IMR-90 (cell line): Measurements from ENCODE around the gene NLRC3.

Source experiments
- CHD1 ChIP-seq: IDR thresholded peaks from 2 replicates; pipeline ENCODE4 v1.6.1; 2012; ENCODE audit warnings: low read depth, low read length, improper control_type of control experiment
- MAFK ChIP-seq: IDR thresholded peaks from 2 replicates; pipeline ENCODE4 v1.6.1; 2012; ENCODE audit warnings: low read depth, low read length, improper control_type of control experiment
- NFE2L2 ChIP-seq: fragments of 150-350 bp; IDR thresholded peaks from 2 replicates; pipeline ENCODE4 v1.6.1; 2016; ENCODE audit warnings: low read depth, mild to moderate bottlenecking, low read length
- POLR2A ChIP-seq: IDR thresholded peaks from 2 replicates; pipeline ENCODE4 v1.6.1; 2012; ENCODE audit warnings: mild to moderate bottlenecking, low read depth, low read length
- USF2 ChIP-seq: fragments of 150-350 bp; IDR thresholded peaks from 2 replicates; pipeline ENCODE4 v1.6.1; 2017; ENCODE audit warnings: mild to moderate bottlenecking, antibody characterized with exemption, low read length, low read depth
- TF ChIP-seq, protein P1 (sequence below): conservative IDR thresholded peaks from 2 replicates; pipeline ENCODE4 v1.5.1; 2012; ENCODE audit warnings: mild to moderate bottlenecking, low read depth, low read length, improper control_type of control experiment

- TF ChIP-seq, protein P1, sequence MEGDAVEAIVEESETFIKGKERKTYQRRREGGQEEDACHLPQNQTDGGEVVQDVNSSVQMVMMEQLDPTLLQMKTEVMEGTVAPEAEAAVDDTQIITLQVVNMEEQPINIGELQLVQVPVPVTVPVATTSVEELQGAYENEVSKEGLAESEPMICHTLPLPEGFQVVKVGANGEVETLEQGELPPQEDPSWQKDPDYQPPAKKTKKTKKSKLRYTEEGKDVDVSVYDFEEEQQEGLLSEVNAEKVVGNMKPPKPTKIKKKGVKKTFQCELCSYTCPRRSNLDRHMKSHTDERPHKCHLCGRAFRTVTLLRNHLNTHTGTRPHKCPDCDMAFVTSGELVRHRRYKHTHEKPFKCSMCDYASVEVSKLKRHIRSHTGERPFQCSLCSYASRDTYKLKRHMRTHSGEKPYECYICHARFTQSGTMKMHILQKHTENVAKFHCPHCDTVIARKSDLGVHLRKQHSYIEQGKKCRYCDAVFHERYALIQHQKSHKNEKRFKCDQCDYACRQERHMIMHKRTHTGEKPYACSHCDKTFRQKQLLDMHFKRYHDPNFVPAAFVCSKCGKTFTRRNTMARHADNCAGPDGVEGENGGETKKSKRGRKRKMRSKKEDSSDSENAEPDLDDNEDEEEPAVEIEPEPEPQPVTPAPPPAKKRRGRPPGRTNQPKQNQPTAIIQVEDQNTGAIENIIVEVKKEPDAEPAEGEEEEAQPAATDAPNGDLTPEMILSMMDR, result no peak
- TF ChIP-seq POLR2A (no peak), NFE2L2 (no peak), CHD1 (no peak), MAFK (no peak), USF2 (no peak)
Observed at GRCh38 chr16:3625911-3626732, 48.9 kb upstream of the NLRC3 start.
